SIG-M5 (cell line): Measurements from ENCODE around the gene NOTUM.

Experiments used
- DNase-seq: peaks from one replicate; lab custom pipeline; 2025; lab: John Stamatoyannopoulos, UW

NOTUM gene

GRCh38 chr17:81909966-81910839 is 50.8 kb downstream of the NOTUM start:
- no peak for DNase-seq

DNA sequence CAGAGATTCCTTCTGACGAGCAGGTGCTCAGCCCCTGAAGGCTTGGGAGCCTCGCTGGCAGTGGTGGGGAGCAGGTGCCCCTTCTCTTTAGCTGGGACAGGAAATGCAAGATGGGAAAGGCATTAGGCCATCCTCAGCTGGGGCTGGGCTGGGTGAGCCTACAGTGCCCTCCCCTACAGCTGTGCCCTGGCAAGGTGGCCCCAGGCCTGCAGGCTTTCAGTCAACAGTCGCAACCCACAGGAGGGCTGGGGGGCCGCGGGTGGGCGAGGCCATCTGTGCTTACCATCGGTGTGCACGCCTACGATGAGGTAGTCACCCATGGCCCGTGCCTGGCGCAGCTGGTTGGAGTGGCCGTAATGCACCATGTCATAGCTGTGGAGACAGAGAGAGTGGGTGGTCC is 51.8 kb downstream of the NOTUM start:
- DNase-seq = no peak

GRCh38 chr17:81908793-81909192 is 52.2 kb downstream of the NOTUM start:
- no peak for DNase-seq

GRCh38 chr17:81907219-81908145 is 53.5 kb downstream of the NOTUM start:
- DNase-seq = no peak

DNA sequence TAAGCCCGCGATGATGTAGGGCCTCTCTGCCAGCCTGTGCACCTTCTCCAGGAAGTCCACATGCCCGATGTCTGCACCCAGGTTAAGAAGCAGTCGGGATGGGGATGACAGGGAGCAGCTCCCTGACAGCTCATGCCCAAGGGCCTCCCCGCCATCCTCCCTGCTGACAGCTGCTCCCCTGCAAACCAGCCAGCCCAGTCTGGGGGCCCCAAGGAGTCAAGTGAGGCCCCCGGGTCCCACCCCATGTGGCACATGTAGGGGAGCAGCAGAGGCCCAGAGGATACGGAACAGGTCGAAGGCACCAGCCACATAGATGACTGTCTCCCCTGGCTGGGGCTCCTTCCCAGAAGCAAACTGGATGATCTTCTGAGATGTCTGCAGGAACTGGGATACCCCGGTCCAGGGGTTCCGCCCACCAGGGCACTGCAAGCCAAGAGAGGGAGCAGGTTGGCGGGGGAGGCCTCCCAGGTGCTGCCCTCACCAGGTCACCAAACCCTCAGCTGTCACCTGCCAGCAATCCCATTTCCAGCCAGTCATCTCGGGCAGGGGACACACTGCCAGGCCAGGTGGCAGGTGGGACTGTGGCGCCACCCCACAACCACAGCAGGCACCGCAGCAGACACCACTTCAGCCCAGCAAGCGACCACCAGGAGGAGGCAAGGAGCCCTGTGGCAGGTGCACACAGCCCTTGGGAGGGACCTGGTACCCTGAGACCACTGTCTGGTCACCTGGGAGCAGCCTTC is 54.3 kb downstream of the NOTUM start:
- no peak for DNase-seq

GRCh38 chr17:81905993-81906392 is 55.0 kb downstream of the NOTUM start:
- no peak for DNase-seq

- DNase-seq = no peak
Measured at GRCh38 chr17:81905424-81905875, 55.5 kb downstream of the NOTUM start.

DNA sequence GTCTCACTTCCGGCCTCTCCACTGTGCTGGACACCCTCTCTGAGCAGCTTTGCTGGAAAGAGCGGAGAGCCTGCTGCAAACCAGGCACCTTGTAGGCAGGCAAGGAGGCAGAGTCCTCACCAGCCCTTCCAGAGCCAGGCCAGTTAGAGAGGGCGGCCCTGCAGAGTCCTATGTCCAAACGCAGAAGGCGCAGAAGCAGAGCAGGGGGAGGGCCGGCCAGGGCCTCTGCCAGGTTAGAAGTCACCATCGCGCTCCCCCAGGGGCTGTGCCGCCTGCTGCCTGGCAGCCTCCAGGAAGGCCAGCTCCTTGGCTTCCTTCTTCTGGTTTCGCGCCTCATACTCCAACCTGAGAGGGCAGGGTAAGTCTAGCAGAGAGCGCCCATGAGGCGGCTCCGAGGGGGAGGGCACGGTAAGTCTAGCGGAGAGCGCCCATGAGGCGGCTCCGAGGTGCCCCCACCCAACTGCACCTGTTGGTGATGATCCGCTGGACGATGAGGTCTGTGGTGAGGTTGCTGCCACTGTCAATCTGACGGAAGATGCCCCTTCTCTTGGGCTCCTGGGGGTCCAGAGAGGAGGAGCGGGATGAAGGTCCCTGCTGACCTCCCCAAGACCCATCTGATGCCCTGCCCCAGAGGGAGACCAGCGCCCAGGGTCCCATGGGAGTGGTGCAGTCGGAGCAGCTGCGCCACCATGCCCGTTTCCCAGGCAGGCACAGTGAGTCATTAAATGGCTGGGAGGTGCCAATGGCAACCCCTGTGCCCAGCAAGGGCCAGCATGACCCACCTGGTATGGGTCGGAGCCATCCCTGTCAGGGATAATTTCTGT is 56.2 kb downstream of the NOTUM start:
- no peak for DNase-seq

- DNase-seq = no peak
Measured at GRCh38 chr17:81903896-81904599, 56.9 kb downstream of the NOTUM start.

DNA sequence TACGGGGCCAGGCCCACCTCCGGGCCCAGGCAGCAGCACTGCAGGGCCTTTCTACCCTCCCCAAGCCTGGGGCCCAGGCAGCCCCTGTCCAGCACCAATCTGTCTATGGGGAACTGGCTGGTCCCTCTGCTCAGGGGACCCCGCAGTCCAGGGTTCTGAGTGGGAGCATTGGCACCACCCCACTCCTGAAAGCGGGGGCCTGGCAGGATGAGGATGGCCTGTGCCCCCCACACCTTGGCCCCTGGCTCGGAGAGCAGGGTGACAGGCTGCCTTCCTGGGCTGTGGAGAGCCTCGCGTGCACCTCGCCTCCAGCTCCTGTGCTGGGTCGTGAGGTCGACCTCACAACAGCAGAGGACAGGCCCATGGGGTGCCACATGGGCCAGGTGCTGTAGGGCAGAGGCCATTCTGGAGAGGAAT is 57.6 kb downstream of the NOTUM start:
- no peak for DNase-seq

GRCh38 chr17:81902653-81903414 is 58.2 kb downstream of the NOTUM start:
- no peak for DNase-seq
